Non-pigmented ciliary epithelial cell (primary cell): ENCODE results near the gene ZBTB14.

ENCODE experiments used
- DNase-seq: peaks from one replicate; pipeline ENCODE4 v3.0.0-alpha.2; 2010; ENCODE audit warnings: low read depth

The ZBTB14 gene, protein sequence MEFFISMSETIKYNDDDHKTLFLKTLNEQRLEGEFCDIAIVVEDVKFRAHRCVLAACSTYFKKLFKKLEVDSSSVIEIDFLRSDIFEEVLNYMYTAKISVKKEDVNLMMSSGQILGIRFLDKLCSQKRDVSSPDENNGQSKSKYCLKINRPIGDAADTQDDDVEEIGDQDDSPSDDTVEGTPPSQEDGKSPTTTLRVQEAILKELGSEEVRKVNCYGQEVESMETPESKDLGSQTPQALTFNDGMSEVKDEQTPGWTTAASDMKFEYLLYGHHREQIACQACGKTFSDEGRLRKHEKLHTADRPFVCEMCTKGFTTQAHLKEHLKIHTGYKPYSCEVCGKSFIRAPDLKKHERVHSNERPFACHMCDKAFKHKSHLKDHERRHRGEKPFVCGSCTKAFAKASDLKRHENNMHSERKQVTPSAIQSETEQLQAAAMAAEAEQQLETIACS

DNA sequence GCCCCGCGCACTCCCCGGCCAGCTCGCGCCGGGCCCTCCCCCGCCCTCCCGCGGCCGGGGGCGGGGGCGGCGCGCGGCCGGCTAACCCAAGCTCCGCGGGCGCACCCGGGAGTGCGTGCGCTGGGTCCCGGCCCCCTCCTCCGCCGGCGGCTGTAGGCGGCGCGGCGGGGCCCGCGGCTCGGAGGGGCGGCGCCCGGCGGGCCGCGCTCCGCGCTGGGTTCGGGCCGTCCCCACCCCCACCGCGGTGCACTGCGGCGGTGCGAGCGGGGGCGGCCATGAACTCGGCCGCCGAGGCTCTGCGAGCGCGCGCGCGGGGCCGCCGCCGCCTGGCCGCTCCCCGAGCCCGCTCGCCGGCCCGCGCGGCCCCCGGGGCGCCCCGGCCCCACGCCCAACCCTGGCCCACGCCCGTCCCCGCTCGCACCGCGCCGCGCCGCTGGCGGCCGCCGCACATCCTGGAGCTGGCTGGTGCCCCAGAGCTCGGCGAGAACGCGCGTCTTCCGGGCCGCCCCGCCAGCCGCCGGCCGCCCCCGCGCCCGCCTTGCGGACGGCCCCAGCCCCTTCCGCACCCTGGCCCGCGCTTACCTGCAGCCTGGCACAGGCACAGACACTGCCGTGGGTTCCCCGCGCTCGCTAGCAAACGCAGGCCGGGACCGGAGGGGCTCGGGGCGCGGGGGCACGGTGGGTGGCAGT, at the start of gene ZBTB14:
TSS of gene ZBTB14 (minus strand) at position 496 of the 690 bp plus-strand sequence. CDS start 2,480 bp downstream, outside the sequence.
- DNase-seq, result no peak

DNA sequence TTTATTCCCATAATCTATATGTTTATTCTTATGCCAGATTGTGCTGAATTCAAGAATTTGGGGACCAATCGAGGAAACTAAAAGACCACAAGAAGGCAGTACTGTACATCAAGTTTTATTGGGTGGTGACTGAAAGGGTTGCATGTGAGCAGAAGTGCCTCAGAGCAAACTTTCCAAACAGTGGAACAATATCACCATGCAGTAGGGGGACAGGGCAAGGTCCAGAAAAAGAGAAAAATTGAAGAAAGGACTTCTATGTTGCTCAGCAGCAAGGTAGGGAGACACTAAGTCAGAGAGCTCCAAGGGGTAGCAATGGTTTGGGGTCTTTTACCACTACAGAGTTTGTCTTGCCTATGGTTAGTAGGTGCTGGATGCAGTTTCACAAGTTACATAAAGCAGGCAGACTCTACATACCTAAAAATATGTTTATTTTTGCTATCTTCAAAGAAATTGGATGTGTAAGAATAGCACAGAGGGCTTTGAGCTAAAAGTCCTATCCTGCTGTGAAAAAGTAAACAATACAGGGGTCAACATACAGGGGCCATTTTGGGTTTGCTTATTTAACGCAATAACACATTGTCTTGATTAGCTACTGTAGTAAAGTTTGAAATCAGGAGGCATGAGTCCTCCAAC, 43.8 kb upstream of the ZBTB14 start:
- DNase-seq, result no peak

DNA sequence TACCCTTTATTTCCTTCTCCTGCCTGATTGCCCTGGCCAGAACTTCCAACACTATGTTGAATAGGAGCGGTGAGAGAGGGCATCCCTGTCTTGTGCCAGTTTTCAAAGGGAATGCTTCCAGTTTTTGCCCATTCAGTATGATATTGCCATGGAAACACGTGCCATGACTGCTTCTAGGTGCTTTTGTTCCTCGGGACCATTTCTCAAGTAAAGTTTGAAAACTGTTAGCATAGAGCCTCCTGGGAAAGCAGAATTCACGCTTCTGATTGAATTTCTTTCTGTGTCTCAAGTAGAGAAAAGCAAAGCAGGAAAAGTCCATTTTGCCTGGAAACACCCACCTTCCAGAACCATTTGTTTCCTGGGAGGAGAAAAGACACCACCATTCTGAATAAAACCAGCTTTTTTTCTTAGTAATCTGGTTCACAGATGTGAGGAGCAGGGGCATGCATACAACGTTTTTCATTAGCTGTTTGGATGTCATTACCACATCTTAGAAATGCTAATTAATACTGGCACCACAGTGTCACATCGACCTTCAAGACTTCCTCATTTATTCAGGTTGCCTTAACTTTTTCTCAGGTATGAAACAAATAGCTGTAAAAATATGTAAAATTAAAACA, 39.0 kb upstream of the ZBTB14 start:
- DNase-seq, result no peak

DNA sequence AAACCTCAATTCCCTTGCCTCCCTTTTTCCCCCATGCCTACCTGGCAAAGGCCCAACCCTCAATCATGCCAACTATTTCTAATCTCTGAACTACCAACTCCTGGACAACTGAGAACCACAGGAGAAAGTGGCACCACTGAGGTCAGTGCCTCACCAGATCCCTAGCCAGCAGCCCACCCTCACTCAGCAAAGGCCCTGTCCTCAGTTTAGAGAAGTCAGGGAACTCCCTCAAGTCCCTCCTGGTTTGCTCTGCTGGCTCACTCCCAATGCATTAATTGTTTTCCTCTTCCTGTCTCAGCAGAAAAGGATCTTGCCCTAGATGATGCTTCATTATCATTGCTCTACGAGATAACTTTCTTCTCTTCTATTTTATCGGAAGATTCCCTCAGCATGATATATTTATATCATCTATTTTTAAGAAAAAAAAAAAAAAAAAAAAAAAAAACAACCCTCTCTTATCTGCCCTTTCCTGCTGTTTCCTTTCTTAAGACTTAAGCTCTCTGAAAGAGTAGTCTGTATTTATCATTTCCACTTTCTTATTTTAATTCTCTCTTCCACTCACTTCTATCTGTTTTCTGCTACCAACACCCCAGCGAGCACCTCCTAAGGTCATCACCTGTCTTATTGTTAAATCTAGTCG, 22.7 kb upstream of the ZBTB14 start:
- no peak for DNase-seq

DNA sequence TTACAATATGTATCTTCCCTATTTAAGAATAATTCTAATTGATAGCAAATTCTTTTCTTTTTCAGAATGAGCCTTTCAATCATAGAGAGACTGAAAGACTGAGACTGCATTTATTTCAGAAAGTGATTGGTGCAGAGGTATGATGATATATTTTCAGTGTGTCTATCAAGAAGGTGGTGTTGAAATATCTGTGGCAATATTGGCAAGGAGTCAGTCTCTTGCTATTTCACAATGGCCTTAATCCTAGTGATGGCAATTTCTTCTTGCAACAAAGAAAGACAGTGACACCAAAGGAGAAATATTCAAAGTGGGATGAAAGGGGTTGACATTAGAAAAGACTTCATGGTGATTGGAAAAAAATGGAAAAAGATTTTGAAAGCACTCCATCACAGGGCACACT, 21.7 kb upstream of the ZBTB14 start:
- no peak for DNase-seq

DNA sequence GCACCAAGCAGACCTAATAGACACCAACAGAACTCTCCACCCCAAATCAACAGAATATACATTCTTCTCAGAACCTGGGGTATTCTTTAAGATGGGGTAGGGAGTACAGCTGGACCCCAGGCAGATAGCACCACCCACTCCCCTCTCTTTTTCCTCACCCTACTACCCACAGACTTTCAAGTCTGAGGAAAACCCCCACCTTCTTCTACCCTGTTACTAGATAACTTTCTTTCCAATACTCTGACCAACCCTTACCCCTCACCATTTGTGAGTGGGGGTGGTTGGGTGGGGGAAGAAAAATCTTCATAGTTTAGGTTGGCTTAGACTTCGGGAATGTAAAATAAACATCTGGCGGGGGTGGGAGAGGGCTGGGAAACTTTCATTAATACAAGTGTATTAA, 20.3 kb upstream of the ZBTB14 start:
- no peak for DNase-seq

DNA sequence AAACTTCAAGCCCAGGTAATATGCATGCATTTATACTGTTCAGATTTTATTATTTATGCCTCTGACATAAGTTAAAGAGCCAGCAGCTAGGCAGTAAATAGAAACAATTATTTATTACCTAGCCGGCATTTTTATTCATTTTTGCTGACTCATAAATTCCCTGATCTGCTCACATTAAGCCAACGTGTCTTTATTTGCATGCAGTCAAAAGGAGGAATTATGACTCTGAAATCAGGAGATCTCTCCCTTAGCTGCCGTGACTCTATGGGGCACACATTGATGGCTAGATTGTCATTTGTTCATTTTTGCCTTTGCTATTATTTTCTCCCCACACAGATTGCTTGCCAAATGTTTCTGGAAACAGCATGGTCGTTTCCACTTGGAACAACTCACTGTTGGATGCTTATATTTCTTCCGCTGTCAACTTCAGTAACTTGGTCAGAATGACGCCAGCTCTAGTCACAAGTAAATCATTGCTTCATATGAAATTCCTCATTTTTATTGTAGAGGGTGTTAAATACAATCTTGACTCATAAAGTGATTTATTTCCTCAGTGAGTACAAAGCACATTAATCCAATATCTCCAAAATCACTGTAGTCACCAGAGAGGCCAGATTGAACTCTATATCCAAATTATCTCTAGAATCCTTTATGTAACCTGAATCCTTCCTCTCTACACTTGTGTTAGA, 15.9 kb upstream of the ZBTB14 start:
- DNase-seq, result no peak

DNA sequence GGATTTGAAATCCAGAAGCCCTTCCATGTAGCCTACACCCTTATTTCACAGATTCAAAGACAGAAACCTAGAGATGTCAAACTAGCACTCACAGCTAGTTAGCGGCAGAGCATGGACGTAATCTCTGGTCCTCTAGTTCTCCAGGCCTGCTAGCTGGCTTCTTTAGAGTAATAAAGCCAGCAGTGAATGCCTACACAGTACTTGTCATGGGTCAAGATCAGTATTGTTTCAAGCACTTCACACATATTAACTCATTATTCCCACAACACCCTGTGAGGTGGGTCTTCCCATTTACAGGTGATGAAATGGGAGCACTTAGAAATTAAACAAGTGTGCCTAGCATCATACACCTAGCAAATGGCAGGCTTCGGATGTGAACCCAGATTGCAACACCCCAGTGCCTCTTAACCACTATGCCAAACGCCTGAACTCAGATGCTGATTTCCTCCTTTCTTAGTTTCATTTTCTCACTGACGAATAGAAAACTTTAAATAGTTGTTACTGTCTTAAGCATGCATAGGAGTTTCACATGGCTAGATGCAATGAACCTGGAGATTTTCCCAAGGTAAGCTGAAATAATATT, 14.5 kb upstream of the ZBTB14 start:
- DNase-seq, result no peak

DNA sequence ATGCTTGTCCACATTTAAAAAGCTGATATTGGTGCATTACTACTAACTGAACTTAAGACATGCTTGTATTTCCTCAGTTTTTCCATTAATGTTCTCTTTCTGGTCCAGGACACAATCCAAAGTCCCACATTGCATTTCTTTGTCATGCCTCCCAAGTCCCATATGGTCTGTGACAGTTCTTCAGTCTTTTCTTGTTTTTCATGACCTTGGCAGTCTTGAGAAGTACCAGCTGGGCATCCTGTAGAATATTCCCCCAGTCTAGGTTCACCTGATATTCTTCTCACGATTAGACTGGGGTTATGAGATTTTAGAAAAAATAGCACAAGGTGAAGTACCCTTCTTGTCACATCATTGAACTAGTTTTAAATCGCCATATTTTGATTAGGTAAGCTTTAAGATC, 10.3 kb upstream of the ZBTB14 start:
- no peak for DNase-seq

DNA sequence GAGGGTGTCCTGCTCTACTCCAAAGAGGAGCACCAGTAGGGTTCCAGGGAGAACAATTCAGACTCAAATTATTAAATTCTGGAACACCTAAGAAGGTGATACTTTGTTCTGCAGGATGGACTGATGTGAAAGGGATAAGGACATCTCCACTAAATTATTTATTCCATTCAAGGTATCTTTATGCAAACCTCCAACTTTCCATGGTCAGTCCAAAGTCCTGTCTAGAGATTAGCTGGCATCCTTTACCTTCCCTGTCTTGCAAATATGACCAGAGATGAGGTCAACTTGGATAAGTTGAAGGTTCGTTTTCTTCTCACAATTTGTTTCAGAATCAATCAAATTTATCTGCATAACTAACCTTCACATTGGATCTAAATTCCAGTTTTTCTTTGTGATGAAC, 8.7 kb upstream of the ZBTB14 start:
- DNase-seq, result no peak

DNA sequence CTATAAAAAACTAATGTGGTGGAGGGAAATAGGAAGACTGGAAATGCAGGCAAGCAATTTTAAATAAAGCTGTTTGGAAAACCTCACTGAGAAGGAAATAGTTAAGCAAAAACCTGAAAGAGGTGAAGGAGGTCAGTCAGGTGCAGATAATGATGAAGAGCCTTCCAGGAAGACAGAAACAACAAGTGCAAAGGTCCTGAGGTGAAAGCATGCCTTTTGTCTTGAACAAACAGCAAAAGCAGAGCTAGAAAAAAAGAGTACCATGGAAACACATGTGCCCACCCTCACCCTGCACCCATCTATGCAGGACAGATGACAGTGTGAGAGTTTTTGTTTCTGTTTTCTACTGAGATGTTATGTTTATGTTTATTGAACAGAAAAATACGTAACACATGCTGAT, 8.1 kb upstream of the ZBTB14 start:
- no peak for DNase-seq

DNA sequence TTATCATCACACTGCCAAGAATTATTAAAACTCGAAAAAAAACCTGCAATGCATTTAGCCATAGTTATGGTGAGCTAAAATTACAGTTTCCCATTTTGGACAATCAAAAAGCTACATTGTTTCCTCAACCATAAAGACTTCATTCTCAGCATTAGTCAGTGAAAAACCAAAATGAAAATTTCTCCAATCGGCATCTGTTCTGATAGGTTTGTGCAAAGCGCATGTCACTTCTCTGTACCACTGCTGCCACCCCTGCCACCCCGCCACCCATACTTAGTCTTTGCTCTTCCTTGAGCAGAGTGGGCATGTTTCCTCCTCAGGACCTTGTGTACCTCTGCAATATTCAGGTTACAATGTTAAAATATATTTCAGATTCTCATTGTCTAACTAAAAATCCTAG, 7.1 kb upstream of the ZBTB14 start:
- no peak for DNase-seq

DNA sequence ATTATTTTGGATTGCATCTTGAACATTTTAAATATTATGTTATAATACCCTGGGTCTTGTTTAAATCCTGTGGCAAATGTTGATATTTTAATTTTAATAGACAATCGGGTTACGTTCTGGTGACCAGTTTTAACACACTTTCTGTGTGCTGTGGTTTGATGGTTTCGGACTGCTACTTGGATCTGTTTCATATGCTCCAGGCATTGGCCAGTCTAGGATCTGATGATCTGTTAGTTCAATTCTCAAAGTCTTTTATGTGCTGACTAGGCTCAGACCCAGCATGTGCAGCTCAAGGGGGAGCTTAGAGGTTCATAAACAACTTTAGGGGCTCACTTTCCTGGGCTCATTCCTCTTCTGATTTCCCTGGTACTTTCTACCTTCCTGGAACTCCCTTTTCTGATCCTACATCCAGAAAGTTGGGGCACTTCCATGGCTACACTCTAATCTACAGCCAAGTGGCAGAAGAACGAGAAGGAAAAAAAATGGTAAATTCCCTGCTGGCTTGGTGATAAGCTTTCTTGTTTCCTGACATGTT, 5.0 kb upstream of the ZBTB14 start:
- no peak for DNase-seq

DNA sequence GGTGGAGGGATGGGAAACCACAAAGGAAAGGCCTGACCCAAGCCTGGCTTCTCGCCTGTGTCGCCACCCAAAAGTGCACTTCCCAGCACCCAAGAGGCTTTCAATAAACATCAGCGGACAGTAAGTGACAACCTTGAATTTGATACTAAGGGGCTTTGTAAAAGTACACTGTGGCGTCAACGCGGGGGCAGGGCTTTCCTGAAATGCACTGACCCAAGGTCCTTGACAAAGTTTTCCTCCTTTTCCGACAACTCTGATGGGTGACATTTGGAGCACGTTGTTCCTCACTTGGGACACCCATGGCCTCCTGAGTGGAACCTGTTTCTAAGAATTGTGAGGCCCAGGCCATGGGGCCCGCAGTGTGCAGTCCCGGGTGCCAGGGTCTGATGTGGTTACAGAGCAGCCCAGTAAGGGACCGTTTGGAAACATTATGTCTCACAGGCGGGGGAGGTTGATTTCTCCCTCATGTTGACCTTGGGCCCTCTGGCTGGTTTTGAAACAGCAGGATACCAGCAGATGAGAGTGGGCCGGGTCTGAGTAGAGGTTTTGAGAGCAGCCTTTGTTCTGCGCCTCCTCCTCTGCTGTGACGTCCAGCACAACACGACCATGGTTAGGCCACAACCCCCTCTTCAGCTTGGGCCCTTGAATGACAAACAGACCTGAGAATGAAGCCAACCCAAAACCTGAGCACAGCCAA, 2.8 kb upstream of the ZBTB14 start:
- DNase-seq, result no peak

DNA sequence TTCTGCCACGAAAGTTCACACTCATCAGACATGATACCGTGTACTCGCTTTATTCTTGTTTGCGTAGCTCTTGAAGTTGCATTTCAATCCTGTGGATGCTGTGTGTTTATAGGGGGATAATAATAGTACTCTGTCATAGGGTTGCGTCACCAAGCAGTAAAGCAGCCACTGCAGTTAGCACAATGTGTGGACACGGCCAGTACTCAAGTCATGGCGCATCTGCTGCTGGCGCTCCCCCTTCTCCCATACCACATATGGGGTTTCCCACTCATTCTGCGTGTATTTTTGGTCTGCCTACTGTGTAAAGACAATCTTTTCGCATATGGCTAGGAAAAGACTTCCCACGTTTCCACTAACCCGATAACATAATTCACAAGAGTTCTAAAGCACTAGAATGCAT, 2.1 kb upstream of the ZBTB14 start:
- no peak for DNase-seq

DNA sequence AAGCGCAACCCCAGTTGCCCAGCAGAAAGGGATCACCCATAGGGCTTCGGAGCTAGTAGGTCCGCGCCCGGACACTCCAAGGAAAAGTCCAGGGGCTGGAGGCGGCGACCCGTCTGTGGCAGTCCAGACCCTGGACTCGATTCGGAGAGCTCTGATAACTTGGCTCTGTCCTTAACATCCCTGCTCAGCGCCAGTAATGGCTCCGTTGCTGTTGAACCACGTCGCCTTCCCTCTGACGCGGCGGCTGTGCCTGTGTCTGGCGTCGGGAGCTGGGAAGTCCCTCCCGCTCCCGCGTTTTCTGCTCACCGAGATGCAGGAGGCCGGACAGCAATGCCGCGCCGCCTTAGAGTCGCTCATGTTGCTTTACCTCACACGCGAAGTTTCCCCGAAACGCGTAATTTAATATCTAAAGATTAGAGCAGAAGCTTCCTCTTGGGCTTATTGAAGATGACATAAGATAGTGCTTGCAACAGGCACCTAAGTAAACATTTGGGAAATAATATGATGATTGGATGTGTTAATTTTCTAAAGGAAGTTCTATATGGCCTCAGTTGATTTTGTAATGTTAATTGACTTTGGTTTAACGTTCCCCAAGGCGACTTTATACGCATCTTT, 1.3 kb upstream of the ZBTB14 start:
- peak; percentile 41 for DNase-seq

DNA sequence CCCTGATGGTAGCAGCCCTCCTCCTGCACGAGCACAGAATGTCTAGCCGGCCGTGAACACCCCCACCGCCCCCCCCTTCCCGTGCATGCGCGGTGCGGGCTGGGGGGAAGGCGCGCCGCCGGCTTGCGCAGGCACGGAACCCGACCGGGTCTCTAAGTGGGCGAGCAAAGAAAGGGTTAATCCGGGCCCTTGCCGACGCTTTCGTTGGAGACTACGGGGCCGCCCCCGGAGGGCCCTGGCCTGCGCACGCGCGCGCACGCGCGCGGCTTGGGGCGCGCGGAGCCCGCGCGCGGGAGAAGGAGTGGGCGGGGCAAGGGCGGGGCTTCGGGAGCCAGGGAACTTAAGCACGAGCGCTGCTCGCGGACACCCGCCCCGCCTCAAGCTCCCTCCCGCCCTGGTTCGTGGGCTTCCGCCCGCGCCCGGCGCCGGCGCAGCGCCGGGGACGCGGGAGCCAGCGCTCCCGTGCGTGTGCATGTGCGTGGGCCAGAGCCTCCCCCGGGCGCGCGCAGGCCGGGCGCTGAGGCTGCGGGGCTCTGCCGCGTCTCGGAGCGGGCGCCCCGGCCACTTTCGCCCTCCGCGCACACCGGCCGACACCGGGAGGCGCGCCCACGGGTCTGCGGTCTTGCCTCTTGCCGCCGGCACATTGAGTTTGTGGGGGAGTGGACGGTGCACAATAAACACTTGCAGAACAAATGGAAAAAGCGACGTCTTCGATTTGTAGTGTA, 617 bp upstream of the ZBTB14 start:
- DNase-seq, result peak; percentile 73

DNA sequence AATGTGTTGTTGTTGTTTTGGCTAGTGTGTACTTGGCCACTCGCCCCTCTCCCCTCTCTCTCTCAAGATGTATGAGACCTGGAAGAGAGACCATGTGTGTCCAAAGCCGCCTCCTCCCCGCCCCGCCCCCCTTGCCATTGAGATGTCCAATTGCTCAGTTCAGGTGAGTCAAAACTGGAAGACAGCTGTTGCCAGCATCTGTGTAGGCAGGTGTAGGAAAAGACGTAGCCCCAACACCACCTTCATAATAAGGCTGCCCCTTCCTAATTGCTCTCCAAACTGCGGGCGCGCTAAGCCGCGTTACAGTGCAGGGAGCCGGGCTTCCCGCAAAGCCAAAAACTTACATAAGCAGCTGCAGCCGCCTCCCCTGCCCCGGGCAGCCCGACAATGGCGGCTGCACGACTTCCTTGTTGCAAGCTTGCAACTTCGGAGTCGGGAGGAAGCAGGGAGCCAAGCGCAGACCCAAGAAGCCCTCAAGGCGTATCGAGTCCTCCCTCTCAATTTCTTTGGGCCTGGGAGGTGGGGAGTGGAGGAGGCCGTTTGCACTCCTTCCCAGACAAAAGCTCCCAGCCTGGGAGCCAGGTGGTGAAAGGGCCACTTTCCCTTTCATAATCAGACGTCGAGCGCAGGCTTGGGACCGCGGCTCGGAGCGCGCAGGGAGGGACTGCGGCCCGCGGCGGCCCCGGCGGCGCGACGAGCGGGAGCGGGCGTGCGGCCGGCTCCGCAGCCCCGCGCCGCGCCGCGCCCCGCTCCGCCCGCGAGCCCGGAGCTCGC, 882 bp downstream of the ZBTB14 start:
- DNase-seq, result no peak
